Right renal cortex interstitium (tissue), 3 donors: ENCODE results near the gene PGA4. TPM values are rescaled to one million over a fixed set of nuclear protein-coding genes. Genes with fewer than 3 reads are reported as not detected.
"Not testable (repeated sequence)": the region's sequence is repeated elsewhere in the genome, so short reads cannot be mapped to it uniquely, and the experiment has no call there.

Experiments
- DNase-seq, 3 donors: peaks; one replicate each; pipeline ENCODE4 v3.0.0-alpha.2; 2013; ENCODE audit warnings: low read depth in 3 of 3, low spot score in 2 of 3
- polyA plus RNA-seq, 3 donors: library from polyadenylated mRNA; unstranded; fragments of 120-200 nt; gene quantifications; one replicate each; pipeline ENCODE4 v1.2.1, GENCODE V29; 2013; ENCODE audit not compliant: insufficient read length in 3 of 3

The PGA4 gene
- polyA plus RNA-seq, result under 1 TPM; 0.43 to 0.62 (median 0.54) TPM

- DNase-seq, result not testable (repeated sequence)
Observed at GRCh38 chr11:61222047-61222446, at the start of gene PGA4. TSS of gene PGA4 (plus strand) at chr11:61222347. CDS start at chr11:61222401, 54 bp downstream.

DNA sequence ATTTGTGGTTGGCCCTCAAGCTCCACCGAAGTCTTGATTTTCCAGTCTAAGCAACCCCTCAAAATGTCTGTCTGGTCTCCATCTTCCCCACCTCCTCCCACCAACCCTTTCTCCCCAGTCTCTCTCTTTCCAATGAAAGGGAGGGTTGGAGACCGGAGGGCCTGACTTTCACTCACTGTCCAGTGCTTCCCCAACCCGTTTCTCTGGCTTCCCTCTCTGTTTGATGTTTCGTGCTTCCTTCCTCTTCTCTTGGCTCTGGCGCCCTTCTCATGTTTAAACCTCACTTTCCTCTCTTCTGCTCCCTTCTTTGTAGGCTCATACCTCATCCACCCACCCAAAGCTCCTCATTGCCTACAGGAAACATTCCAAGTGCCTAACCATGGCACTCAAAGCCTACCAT lies 49.8 kb upstream of the PGA4 start:
- DNase-seq, result no peak

- no peak for DNase-seq
Observed at GRCh38 chr11:61172888-61173287, 49.3 kb upstream of the PGA4 start.

GRCh38 chr11:61173456-61173855 lies 48.7 kb upstream of the PGA4 start:
- no peak for DNase-seq

GRCh38 chr11:61174273-61174672 lies 47.9 kb upstream of the PGA4 start:
- DNase-seq, result no peak

- DNase-seq, result no peak
Observed at GRCh38 chr11:61174949-61175348, 47.2 kb upstream of the PGA4 start.

GRCh38 chr11:61176446-61176845 lies 45.7 kb upstream of the PGA4 start:
- DNase-seq, result no peak

- DNase-seq, result not testable (repeated sequence)
Observed at GRCh38 chr11:61180205-61180604, 41.9 kb upstream of the PGA4 start.

DNA sequence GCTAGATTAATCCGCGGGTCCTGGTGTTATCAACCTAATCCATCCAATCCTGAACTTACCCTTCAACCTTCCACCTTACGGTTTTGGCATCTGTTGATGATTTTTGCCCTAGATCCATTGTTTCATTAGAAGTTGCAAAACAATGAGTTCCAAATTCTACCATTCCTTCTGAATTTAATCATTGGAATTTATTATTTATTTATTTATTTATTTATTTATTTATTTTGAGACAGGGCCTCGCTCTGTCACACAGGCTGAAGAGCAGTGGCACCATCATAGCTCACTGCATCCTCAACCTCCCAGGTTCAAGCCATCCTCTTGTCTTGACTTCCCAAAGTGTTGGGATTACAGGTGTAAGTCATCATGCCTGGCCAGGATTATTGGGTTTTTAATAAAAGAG lies 40.7 kb upstream of the PGA4 start:
- no peak for DNase-seq

DNA sequence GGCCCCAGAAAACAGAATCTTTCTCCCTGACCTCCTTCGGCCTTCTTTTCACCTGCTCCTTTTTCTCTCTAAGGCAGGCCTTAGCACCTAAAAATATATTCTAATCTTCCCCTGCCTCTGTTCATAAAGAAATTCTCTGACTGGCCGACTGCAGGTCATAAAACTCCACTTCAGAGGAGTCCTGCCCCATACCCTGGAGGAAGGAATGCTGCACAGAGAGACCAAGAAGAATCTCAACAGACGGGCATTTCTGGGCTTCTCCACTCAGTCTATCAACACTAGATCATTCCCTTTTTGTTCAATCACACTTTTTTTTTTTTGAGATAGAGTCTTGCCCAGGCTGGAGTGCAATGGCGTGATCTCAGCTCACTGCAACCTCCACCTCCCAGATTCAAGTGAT lies 38.5 kb upstream of the PGA4 start:
- no peak for DNase-seq

GRCh38 chr11:61186504-61186903 lies 35.6 kb upstream of the PGA4 start:
- no peak for DNase-seq

GRCh38 chr11:61187505-61188130 lies 34.5 kb upstream of the PGA4 start:
- DNase-seq, result peak; percentile 78 to 85 (median 84)

DNA sequence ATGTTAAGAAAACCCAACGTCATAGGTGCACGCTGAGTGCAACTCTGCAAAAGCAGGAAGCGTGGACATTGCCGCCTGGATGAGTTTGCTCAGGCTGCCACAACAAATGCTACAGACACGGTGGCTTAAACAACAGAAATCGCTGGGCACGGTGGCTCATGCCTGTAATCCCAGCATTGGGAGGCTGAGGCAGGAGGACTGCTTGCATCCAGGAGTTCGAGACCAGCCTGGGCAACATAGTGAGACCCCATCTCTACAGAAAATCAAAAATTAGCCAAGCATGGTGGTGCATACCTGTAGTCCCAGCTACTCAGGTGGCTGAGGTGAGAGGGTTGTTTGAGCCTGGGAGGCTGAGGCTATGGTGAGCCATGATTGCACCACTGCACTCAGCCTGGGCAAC lies 32.2 kb upstream of the PGA4 start:
- no peak for DNase-seq

GRCh38 chr11:61193596-61193995 lies 28.6 kb upstream of the PGA4 start:
- DNase-seq, result no peak

DNA sequence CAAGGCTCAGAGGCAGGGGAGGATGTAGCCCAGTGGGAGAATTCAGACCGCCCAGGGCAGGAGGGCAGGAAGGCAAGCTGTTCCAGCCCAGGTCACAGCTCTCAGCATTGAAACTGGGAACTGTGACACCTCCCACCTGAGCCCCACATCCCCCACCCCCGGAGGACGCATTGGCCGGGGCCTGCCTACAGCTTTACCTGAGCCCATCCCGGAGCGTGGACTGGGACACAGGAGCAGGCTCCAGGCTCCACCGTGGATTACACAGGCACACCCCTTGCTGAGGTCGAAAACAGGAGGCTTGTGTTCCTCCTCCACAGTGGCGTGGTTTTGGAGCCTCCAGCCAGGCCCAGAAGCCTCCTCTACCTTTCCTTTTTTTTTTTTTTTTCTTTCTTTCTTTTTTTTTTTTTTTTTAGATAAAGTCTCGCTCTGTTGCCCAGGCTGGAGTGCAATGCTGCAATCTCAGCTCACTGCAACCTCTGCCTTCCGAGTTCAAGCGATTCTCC lies 27.9 kb upstream of the PGA4 start:
- DNase-seq, result no peak

DNA sequence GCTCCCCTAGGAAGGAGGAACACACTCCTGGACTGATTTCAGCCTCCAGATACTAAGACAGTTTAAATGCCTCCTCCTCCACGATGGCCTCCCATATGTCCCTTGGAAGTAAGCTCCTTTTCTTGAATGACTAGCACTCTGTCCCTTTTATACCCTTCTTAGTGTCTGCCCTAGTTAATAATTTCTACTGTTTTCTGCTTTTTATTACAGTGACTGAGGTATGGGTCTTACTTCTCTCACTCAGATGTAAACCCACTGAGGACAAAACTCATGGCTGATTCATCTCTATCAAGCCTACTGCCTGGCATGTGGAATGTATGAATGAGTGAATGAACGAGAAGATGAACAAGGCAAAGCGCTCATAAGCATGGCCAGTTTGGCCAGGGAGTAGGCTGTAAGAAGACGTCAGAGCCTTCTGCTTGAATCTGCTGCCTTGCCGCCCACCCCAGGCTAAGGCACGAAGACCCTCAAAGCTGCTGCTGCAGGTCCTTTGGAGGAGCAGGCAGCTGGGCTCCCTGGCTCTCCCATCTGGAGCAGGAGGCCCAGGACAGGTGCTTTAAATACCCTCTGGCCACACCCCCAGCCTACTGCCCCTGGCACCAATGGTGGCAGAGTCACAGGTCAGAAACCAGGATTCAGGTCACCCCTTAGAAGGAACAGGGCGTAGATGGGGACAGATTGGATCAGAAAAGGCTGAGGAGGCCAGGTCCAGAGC lies 27.0 kb upstream of the PGA4 start:
- DNase-seq, result no peak

DNA sequence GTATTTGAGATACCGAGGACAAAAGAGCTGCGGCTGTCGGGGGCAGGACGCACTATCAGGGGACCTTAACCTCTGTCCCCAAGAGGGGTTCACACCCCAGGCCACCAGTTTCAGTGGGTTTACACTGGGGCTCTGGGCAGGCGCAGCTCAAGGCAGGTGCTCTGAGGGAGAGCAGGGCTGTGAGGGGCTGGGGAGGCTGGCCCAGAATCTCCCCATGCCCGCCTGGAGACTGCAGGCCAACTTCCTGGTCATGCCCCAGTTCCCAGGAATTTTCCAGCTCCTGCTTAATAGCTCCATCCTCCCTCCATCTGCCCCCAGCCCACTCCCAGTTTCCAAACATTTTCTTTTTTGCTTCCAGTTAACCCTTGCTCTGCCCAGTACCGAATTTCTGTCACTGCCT lies 26.4 kb upstream of the PGA4 start:
- DNase-seq, result no peak

GRCh38 chr11:61198361-61198760 lies 23.8 kb upstream of the PGA4 start:
- DNase-seq, result no peak

GRCh38 chr11:61198948-61199523 lies 23.1 kb upstream of the PGA4 start:
- no peak for DNase-seq

GRCh38 chr11:61201476-61201875 lies 20.7 kb upstream of the PGA4 start:
- no peak for DNase-seq

GRCh38 chr11:61202950-61203746 lies 19.0 kb upstream of the PGA4 start, which contains the start of gene PGA3:
TSS of gene PGA3 (plus strand) at chr11:61203515. CDS start at chr11:61203565, 50 bp downstream.
- not testable (repeated sequence) for DNase-seq
